Spleen (tissue), 7 donors: ENCODE measurements around the gene CSK.

Experiments
- POLR2A ChIP-seq, 3 donors: fragments of 450-650 bp; IDR thresholded peaks; one replicate each; pipeline ENCODE4 v1.5.1; 2017; ENCODE audit warnings: antibody characterized with exemption in 3 of 3, mild to moderate bottlenecking in 1 of 3
- POLR2AphosphoS5 ChIP-seq, 3 donors: sonication (generic); formaldehyde crosslinking; IDR thresholded peaks; one replicate each; pipeline ENCODE4 v1.5.1; 2017; ENCODE audit warnings: antibody characterized with exemption in 3 of 3
- TF ChIP-seq, protein P1 (sequence below), 11 experiments: fragments of 200-600 bp in 7 of 11; fragments of 450-650 bp in 4 of 11; sonication (generic) in 4 of 11; IDR thresholded peaks in 8 of 11; conservative IDR thresholded peaks in 3 of 11; 1 replicate in 7 of 11; 2 replicates in 4 of 11; pipeline versions ENCODE4 v1.4.0 to v1.8.0; 2016 to 2021; ENCODE audit warnings: antibody characterized with exemption in 11 of 11, inconsistent platforms in 4 of 11, mild to moderate bottlenecking in 1 of 11
- donor health status: DM: no; HTN: no; CAD: no; lungs with moderate emphysema.
- donor health status: DM: no; HTN: no; CAD: no.
- donor health status: DM: no; HTN: no; CAD: no.

DNA sequence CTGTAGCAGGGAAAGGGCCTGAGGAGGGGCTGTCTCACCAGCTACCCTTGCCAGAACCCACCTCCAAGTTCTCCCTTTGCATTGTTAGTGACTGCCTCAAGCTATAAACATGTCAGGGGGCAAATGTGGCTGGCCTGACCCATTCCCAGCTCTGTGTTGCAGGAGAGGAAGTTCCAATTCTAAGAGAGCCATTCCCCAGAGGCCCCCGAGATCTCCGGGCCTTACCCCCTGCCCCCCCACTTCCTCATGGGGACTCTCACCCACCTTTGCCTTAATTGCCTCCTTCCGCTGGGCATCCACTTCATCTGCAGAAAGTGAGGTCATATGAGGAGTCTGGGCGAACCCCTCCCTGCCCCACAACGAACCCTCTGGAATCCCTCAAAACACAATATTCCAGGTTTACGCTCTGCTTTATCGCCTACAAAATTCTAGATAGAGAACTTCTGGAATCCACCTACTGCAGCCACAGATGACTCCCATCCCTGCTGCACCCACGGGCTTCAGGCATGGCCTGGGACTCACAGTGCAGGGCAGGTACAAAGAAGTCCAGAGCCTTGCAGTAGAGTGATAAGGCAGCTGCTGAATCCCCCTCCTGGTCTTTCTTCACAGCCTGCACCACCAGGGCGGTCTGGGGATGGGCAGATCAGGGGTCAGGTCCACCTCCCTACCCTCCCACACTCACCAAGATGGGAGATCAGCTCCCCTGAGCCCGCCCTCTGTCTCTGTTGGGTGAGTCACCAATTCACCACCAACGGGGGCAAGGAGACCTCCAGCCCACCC, 57.1 kb downstream of the CSK start:
- no peak for TF ChIP-seq POLR2A (IDR thresholded peaks at IDR 0.05)
- TF ChIP-seq, protein P1, sequence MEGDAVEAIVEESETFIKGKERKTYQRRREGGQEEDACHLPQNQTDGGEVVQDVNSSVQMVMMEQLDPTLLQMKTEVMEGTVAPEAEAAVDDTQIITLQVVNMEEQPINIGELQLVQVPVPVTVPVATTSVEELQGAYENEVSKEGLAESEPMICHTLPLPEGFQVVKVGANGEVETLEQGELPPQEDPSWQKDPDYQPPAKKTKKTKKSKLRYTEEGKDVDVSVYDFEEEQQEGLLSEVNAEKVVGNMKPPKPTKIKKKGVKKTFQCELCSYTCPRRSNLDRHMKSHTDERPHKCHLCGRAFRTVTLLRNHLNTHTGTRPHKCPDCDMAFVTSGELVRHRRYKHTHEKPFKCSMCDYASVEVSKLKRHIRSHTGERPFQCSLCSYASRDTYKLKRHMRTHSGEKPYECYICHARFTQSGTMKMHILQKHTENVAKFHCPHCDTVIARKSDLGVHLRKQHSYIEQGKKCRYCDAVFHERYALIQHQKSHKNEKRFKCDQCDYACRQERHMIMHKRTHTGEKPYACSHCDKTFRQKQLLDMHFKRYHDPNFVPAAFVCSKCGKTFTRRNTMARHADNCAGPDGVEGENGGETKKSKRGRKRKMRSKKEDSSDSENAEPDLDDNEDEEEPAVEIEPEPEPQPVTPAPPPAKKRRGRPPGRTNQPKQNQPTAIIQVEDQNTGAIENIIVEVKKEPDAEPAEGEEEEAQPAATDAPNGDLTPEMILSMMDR (IDR thresholded peaks at IDR 0.05 in 8 of 11, conservative IDR thresholded peaks at IDR 0.05 in 3 of 11): no peak
- no peak for TF ChIP-seq POLR2AphosphoS5 (IDR thresholded peaks at IDR 0.05)
